Uterus (tissue), 4 donors: ENCODE data around the gene ZNF780B. TPM values are rescaled to one million over a fixed set of nuclear protein-coding genes. Genes with fewer than 3 reads are reported as not detected.
A peak's percentile ranks its signal among the peaks of the same experiment; 100 is the strongest.

Source experiments
- DNase-seq, 2 donors: peaks; one replicate each; pipeline ENCODE4 v3.0.0-alpha.2; 2019 to 2020
- H3K27ac ChIP-seq, 2 donors: fragments of 200-600 bp; sonication (generic); 1 replicate in 1 of 2; 2 replicates in 1 of 2; pipeline ENCODE4 v1.5.1; 2016 to 2018
- H3K27me3 ChIP-seq, 2 donors: fragments of 200-600 bp; sonication (generic); one replicate each; pipeline ENCODE4 v1.5.1; 2018 to 2019; ENCODE audit warnings: control low read depth in 1 of 2
- H3K36me3 ChIP-seq, 2 donors: fragments of 200-600 bp; sonication (generic); one replicate each; pipeline ENCODE4 v1.5.1; 2019; ENCODE audit warnings: control low read depth in 1 of 2
- H3K4me1 ChIP-seq, 2 donors: fragments of 200-600 bp; sonication (generic); one replicate each; pipeline ENCODE4 v1.5.1; 2018 to 2019; ENCODE audit warnings: control low read depth in 1 of 2
- H3K4me3 ChIP-seq, 2 donors: fragments of 200-600 bp; sonication (generic); 1 replicate in 1 of 2; 2 replicates in 1 of 2; pipeline ENCODE4 v1.5.1; 2018 to 2019; ENCODE audit warnings: mild to moderate bottlenecking in 1 of 2
- H3K9me3 ChIP-seq, 2 donors: fragments of 200-600 bp; sonication (generic); one replicate each; pipeline ENCODE4 v1.5.1; 2019; ENCODE audit warnings: control low read depth in 1 of 2
- CTCF ChIP-seq, 4 experiments: fragments of 200-600 bp in 2 of 4; fragments of 450-650 bp in 2 of 4; sonication (generic) in 2 of 4; IDR thresholded peaks; one replicate each; pipeline ENCODE4 v1.5.1; 2016 to 2019; ENCODE audit warnings: antibody characterized with exemption in 4 of 4, mild to moderate bottlenecking in 2 of 4, moderate library complexity in 1 of 4
- POLR2A ChIP-seq, 2 donors: fragments of 450-650 bp; IDR thresholded peaks; one replicate each; pipeline ENCODE4 v1.6.1; 2016; ENCODE audit warnings: antibody characterized with exemption in 2 of 2, mild to moderate bottlenecking in 1 of 2, moderate library complexity in 1 of 2
- intact Hi-C: fragments of 100-400 bp; cut with DNase I; formaldehyde crosslinking; loops from one replicate; pipeline ENCODE4 v1.15.1; 2023; ENCODE audit warnings: low total_unique reads
- total RNA-seq, 4 donors: library from RNA; depleted of rRNA in 3 of 4; stranded (reverse); fragments of >200 nt in 3 of 4; gene quantifications; one replicate each; pipeline versions ENCODE4 v1.1.0 to v1.2.4, GENCODE V29; 2014 to 2023
- donor health status: DM: yes; HTN: yes; CAD: no.

The ZNF780B gene
- total RNA-seq, 4 donors from 2014 or later = 8.2 to 48.3 (median 18.2) TPM

DNA sequence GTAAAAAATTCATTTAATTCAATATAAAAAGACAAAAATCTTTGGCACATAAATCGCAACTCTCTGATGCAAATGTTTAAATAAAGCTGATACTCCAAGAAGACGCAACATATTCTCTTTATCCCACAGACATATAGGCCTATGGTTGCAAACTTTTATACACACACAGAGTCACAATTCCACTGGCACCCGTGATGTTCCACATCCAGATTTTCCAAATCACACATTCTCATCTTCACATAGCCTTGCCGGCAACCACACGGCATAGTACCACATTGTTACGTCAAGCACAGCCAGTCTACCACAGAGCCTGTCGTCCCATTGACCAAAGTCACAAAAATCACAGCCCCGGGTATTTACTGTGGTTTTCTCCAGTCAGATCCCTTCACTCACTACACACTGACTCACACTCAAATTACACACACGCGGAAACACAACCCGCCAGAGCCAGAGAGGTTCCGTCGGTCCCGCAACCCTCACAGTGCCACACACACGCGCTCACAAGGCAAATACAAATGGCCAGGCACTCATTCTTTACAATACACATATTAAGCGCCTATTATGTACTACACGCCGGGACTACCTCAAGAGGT is 59.7 kb downstream of the ZNF780B start:
- H3K4me1 ChIP-seq = peaks cover 0 to 8% of the 10 kb centered on the region in 2 donors
- intact Hi-C loops = no loop called here
- H3K9me3 ChIP-seq = peaks cover 0 to 5% of the 10 kb centered on the region in 2 donors
- H3K36me3 ChIP-seq = no peaks in the 10 kb centered on the region
- H3K27ac ChIP-seq = peak overlapping the region; percentile 71 to 88
- H3K4me3 ChIP-seq = peak overlapping the region; percentile 57 to 74
- TF ChIP-seq POLR2A (IDR thresholded peaks at IDR 0.05) = no peak
- TF ChIP-seq CTCF (IDR thresholded peaks at IDR 0.05) = no peak
- H3K27me3 ChIP-seq = no peaks in the 10 kb centered on the region
- no peak for DNase-seq

DNA sequence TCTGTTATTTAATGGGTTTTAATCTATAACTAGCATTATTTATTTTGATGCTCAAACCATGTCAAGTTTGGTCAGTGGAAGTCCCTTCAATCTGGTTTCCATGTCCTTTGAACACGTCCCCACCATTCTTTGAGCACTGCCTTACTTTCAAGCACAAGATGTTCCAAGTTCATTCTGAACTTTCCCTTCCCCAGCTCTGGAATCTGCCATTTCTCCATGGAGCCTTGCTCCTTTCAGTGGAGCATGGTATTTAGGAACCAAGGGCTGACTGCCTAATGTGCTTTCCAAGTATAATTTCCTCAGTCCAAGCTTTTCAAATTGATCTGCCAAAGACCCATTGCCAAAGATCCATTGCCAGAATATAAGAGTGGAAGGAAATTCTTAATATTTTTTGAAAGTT is 60.2 kb downstream of the ZNF780B start:
- Histone ChIP-seq H3K4me3 (peak overlapping the region; percentile 57 to 74), H3K4me1 (peaks cover 0 to 8% of the 10 kb centered on the region in 2 donors), H3K9me3 (peaks cover 0 to 5% of the 10 kb centered on the region in 2 donors), H3K36me3 (no peaks in the 10 kb centered on the region), H3K27me3 (no peaks in the 10 kb centered on the region), H3K27ac (no peak overlapping the region)
- TF ChIP-seq CTCF (IDR thresholded peaks at IDR 0.05) = no peak
- no peak for TF ChIP-seq POLR2A (IDR thresholded peaks at IDR 0.05)
- DNase-seq = no peak
- intact Hi-C loops = no loop called here

DNA sequence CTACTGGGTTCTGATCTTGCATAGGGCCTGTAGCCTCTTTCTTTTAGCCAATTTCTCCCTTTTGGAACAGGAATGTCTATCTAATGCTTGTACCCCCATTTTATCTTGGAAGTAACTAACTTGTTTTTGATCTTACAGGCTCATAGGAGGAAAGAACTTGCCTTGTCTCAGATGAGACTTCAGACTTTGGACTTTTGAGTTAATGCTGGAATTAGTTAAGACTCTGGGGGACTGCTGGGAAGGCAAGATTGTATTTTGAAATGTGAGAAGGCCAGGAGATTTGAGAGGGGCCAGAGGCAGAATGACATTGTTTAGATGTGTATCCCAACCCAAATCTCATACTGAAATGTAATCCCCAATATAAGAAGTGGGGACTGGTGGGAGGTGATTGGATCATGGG is 61.7 kb downstream of the ZNF780B start:
- no peak overlapping the region for H3K4me3 ChIP-seq
- intact Hi-C loops = no loop called here
- H3K9me3 ChIP-seq = peaks cover 0 to 5% of the 10 kb centered on the region in 2 donors
- H3K4me1 ChIP-seq = peaks cover 0 to 8% of the 10 kb centered on the region in 2 donors
- no peaks in the 10 kb centered on the region for H3K27me3 ChIP-seq
- TF ChIP-seq POLR2A (IDR thresholded peaks at IDR 0.05) = no peak
- no peak for TF ChIP-seq CTCF (IDR thresholded peaks at IDR 0.05)
- no peaks in the 10 kb centered on the region for H3K36me3 ChIP-seq
- H3K27ac ChIP-seq = no peak overlapping the region
- no peak for DNase-seq

- Histone ChIP-seq H3K36me3 (no peaks in the 10 kb centered on the region), H3K4me1 (peaks cover 0 to 8% of the 10 kb centered on the region in 2 donors), H3K27me3 (no peaks in the 10 kb centered on the region), H3K27ac (no peak overlapping the region), H3K9me3 (peaks cover 0 to 5% of the 10 kb centered on the region in 2 donors), H3K4me3 (no peak overlapping the region)
- intact Hi-C loops = no loop called here
- no peak for TF ChIP-seq CTCF (IDR thresholded peaks at IDR 0.05)
- TF ChIP-seq POLR2A (IDR thresholded peaks at IDR 0.05) = no peak
- DNase-seq = no peak
These were observed 62.4 kb downstream of the ZNF780B start for GRCh38 chr19:39993605-39994004.

DNA sequence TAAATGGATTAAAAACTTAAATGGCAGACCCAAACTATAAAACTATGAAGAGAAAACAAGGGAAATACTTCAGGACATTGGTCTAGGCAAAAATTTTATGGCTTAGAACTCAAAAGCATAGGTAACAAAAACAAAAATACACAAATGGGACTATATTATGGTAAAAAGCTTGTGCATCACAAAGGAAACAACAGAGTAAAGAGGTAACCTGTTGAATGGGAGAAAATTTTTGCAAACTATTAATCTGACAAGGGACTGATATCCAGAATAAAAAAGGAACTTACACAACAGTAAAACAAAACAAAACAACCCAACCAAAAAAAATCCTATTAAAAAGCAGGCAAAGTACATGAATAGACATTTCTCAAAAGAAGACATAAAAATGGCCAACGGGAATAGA is 68.4 kb downstream of the ZNF780B start:
- DNase-seq = no peak
- no peaks in the 10 kb centered on the region for H3K4me1 ChIP-seq
- H3K9me3 ChIP-seq = peaks cover 0 to 31% of the 10 kb centered on the region in 2 donors
- H3K27ac ChIP-seq = no peak overlapping the region
- no peaks in the 10 kb centered on the region for H3K36me3 ChIP-seq
- intact Hi-C loops = no loop called here
- no peak overlapping the region for H3K4me3 ChIP-seq
- H3K27me3 ChIP-seq = no peaks in the 10 kb centered on the region
- TF ChIP-seq CTCF (IDR thresholded peaks at IDR 0.05) (no peak), POLR2A (IDR thresholded peaks at IDR 0.05) (no peak)
